WTC11 (cell line): ENCODE results near the gene TRIM65. TPM values are rescaled to one million over a fixed set of nuclear protein-coding genes. Genes with fewer than 3 reads are reported as not detected.

Source experiments
- ATAC-seq: fragments of 200-7000 bp; cut with Tn5 transposase; 2 replicates; pipeline ENCODE4 v1.10.0; 2021; ENCODE audit warnings: mild to moderate bottlenecking, moderate library complexity
- CTCF ChIA-PET: fragments of 300-600 bp; sonication (Branson Sonifier 250); formaldehyde crosslinking; loops from one replicate; lab custom pipeline; 2021; ENCODE audit warnings: antibody characterized with exemption; lab: Charles Lee
- POLR2A ChIA-PET: fragments of 350-600 bp; sonication (Branson Sonifier 250); formaldehyde crosslinking; loops from one replicate; lab custom pipeline; 2021; ENCODE audit warnings: antibody characterized with exemption; lab: Charles Lee
- DNase-seq: peaks from one replicate; pipeline ENCODE4 v3.0.0; 2021; ENCODE audit warnings: low spot score
- H3K27ac Mint-ChIP-seq: 2 replicates; pipeline ENCODE4 v1.8.0; 2021; ENCODE audit warnings: mixed read lengths
- H3K27me3 Mint-ChIP-seq: 2 replicates; pipeline ENCODE4 v1.8.0; 2021; ENCODE audit warnings: low read depth, mild to moderate bottlenecking, moderate library complexity, mixed read lengths
- H3K36me3 Mint-ChIP-seq: 2 replicates; pipeline ENCODE4 v1.8.0; 2021; ENCODE audit warnings: mixed read lengths
- H3K4me1 Mint-ChIP-seq: 2 replicates; pipeline ENCODE4 v1.8.0; 2022; ENCODE audit warnings: mixed read lengths
- H3K4me3 Mint-ChIP-seq: 2 replicates; pipeline ENCODE4 v1.8.0; 2021; ENCODE audit warnings: mild to moderate bottlenecking, moderate library complexity, mixed read lengths
- H3K9me3 Mint-ChIP-seq: 2 replicates; pipeline ENCODE4 v1.8.0; 2021; ENCODE audit warnings: mixed read lengths
- CREB1 ChIP-seq: sonication (generic); formaldehyde crosslinking; IDR thresholded peaks from 2 replicates; pipeline ENCODE4 v1.8.0; 2023; ENCODE audit warnings: mild to moderate bottlenecking, missing genetic modification reagents
- CTCF ChIP-seq: fragments of 200-600 bp; IDR thresholded peaks from 2 replicates; pipeline ENCODE4 v1.8.0; 2022; ENCODE audit warnings: antibody characterized with exemption
- E2F4 ChIP-seq: sonication (generic); formaldehyde crosslinking; IDR thresholded peaks from 2 replicates; pipeline ENCODE4 v1.8.1; 2022; ENCODE audit warnings: low read depth, mild to moderate bottlenecking, moderate library complexity, missing genetic modification reagents, borderline replicate concordance
- ERG ChIP-seq: fragments of 250-450 bp; sonication (Bioruptor Pico); IDR thresholded peaks from 2 replicates; pipeline ENCODE4 v1.8.0; 2021; ENCODE audit warnings: mild to moderate bottlenecking
- GRHL2 ChIP-seq: fragments of 250-450 bp; sonication (Bioruptor Pico); IDR thresholded peaks from 2 replicates; pipeline ENCODE4 v1.8.0; 2022; ENCODE audit warnings: mild to moderate bottlenecking, moderate library complexity; ENCODE audit not compliant: insufficient replicate concordance, severe bottlenecking
- HMGA2 ChIP-seq: fragments of 250-450 bp; sonication (Bioruptor Pico); IDR thresholded peaks from 2 replicates; pipeline ENCODE4 v1.4.0; 2021; ENCODE audit warnings: mild to moderate bottlenecking, moderate library complexity
- IRF2 ChIP-seq: sonication (generic); formaldehyde crosslinking; IDR thresholded peaks from 2 replicates; pipeline ENCODE4 v1.8.0; 2022; ENCODE audit warnings: low read depth, missing genetic modification reagents, borderline replicate concordance
- JUN ChIP-seq: sonication (generic); formaldehyde crosslinking; IDR thresholded peaks from 2 replicates; pipeline ENCODE4 v1.8.0; 2023; ENCODE audit warnings: mild to moderate bottlenecking, missing genetic modification reagents
- NFYB ChIP-seq: sonication (generic); formaldehyde crosslinking; conservative IDR thresholded peaks from 2 replicates; pipeline ENCODE4 v1.8.0; 2022; ENCODE audit warnings: low read depth, missing genetic modification reagents
- NR1H2 ChIP-seq: sonication (generic); formaldehyde crosslinking; IDR thresholded peaks from 2 replicates; pipeline ENCODE4 v1.9.0; 2021; ENCODE audit warnings: mild to moderate bottlenecking, moderate library complexity, missing genetic modification reagents
- OVOL2 ChIP-seq: fragments of 250-450 bp; sonication (Bioruptor Pico); IDR thresholded peaks from 2 replicates; pipeline ENCODE4 v1.9.0; 2021; ENCODE audit warnings: mild to moderate bottlenecking, borderline replicate concordance
- SMAD3 ChIP-seq: sonication (generic); formaldehyde crosslinking; IDR thresholded peaks from 2 replicates; pipeline ENCODE4 v1.8.0; 2022; ENCODE audit warnings: missing genetic modification reagents, mild to moderate bottlenecking, borderline replicate concordance
- SOX15 ChIP-seq: fragments of 250-450 bp; sonication (Bioruptor Pico); IDR thresholded peaks from 2 replicates; pipeline ENCODE4 v1.9.0; 2021; ENCODE audit warnings: mild to moderate bottlenecking
- TCF7 ChIP-seq: sonication (generic); formaldehyde crosslinking; IDR thresholded peaks from 2 replicates; pipeline ENCODE4 v1.8.0; 2022; ENCODE audit warnings: mild to moderate bottlenecking, low read depth, missing genetic modification reagents, moderate library complexity
- TP53 ChIP-seq: sonication (generic); formaldehyde crosslinking; IDR thresholded peaks from 2 replicates; pipeline ENCODE4 v1.8.1; 2023; ENCODE audit warnings: mild to moderate bottlenecking, missing genetic modification reagents
- USF1 ChIP-seq: sonication (generic); formaldehyde crosslinking; IDR thresholded peaks from 2 replicates; pipeline ENCODE4 v1.8.0; 2022; ENCODE audit warnings: mild to moderate bottlenecking, missing genetic modification reagents
- ZNF138 ChIP-seq: sonication (generic); formaldehyde crosslinking; conservative IDR thresholded peaks from 2 replicates; pipeline ENCODE4 v1.8.1; 2022; ENCODE audit warnings: mild to moderate bottlenecking, moderate library complexity, missing genetic modification reagents
- ZNF232 ChIP-seq: sonication (generic); formaldehyde crosslinking; IDR thresholded peaks from 2 replicates; pipeline ENCODE4 v1.8.0; 2022; ENCODE audit warnings: mild to moderate bottlenecking, missing genetic modification reagents
- ZNF263 ChIP-seq: sonication (generic); formaldehyde crosslinking; IDR thresholded peaks from 2 replicates; pipeline ENCODE4 v1.8.1; 2022; ENCODE audit warnings: low read depth, mild to moderate bottlenecking, moderate library complexity, missing genetic modification reagents
- ZNF423 ChIP-seq: fragments of 250-450 bp; sonication (Bioruptor Pico); IDR thresholded peaks from 2 replicates; pipeline ENCODE4 v2.1.2; 2022; ENCODE audit warnings: mild to moderate bottlenecking, moderate library complexity
- ZNF532 ChIP-seq: fragments of 250-450 bp; sonication (Bioruptor Pico); IDR thresholded peaks from 2 replicates; pipeline ENCODE4 v1.9.0; 2021; ENCODE audit warnings: mild to moderate bottlenecking, borderline replicate concordance
- ZNF671 ChIP-seq: fragments of 250-450 bp; sonication (Bioruptor Pico); IDR thresholded peaks from 2 replicates; pipeline ENCODE4 v1.8.0; 2021; ENCODE audit warnings: mild to moderate bottlenecking
- total RNA-seq: library from RNA; stranded (reverse); gene quantifications from 3 replicates; pipeline ENCODE4 v1.2.3, GENCODE V29; 2021
- TF ChIP-seq, protein P1 (sequence below): fragments of 250-450 bp; sonication (Bioruptor Pico); IDR thresholded peaks from 2 replicates; pipeline ENCODE4 v1.9.0; 2021; ENCODE audit warnings: mild to moderate bottlenecking

Gene TRIM65
- total RNA-seq, 1 experiment from 2014 or later = 56.4 TPM

- no peak for TF ChIP-seq ZNF532 (CRISPR knock-in tag)
- no peak for TF ChIP-seq NR1H2
- TF ChIP-seq, protein P1, sequence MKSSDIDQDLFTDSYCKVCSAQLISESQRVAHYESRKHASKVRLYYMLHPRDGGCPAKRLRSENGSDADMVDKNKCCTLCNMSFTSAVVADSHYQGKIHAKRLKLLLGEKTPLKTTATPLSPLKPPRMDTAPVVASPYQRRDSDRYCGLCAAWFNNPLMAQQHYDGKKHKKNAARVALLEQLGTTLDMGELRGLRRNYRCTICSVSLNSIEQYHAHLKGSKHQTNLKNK (CRISPR knock-in tag) = no peak
- TF ChIP-seq IRF2 = no peak
- TF ChIP-seq ZNF138 (CRISPR knock-in tag) = no peak
- TF ChIP-seq CTCF = no peak
These were observed 11.3 kb downstream of the TRIM65 start (continued) for GRCh38 chr17:75885431-75885830.

GRCh38 chr17:75881678-75882454 is 14.9 kb downstream of the TRIM65 start:
- H3K9me3 Mint-ChIP-seq = no peaks in the 10 kb centered on the region
- DNase-seq (no peak), ATAC-seq (no peak)
- ChIA-PET POLR2A (no interaction called here), CTCF (interaction anchor here (0.7 to 5.0 kb wide), 6 partner anchors 12 to 603 kb away, joined by 3 to 42 read pairs (median 4); partner anchors contain the start of gene MRPL38)
- H3K27me3 Mint-ChIP-seq = peaks cover 33% of the 10 kb centered on the region
- no peak overlapping the region for H3K27ac Mint-ChIP-seq
- no peaks in the 10 kb centered on the region for H3K36me3 Mint-ChIP-seq
- H3K4me3 Mint-ChIP-seq = no peak overlapping the region
- peaks cover 6% of the 10 kb centered on the region for H3K4me1 Mint-ChIP-seq
- TF ChIP-seq TP53 (CRISPR knock-in tag) (no peak), SOX15 (CRISPR knock-in tag) (no peak), ZNF232 (no peak), NFYB (CRISPR knock-in tag) (no peak), ZNF263 (CRISPR knock-in tag) (no peak), OVOL2 (no peak), E2F4 (no peak), JUN (CRISPR knock-in tag) (no peak), SMAD3 (CRISPR knock-in tag) (no peak), CREB1 (no peak), ZNF423 (CRISPR knock-in tag) (no peak), CTCF (no peak), HMGA2 (no peak), TCF7 (CRISPR knock-in tag) (no peak), ZNF671 (CRISPR knock-in tag) (no peak), ERG (CRISPR knock-in tag) (no peak), GRHL2 (no peak), USF1 (CRISPR knock-in tag) (no peak)
- TF ChIP-seq, all 79 proteins: peak for 0
